ENCODE data around the gene GPR6.

GRCh38 chr6:109991201-109992101 lies 13.3 kb downstream of the GPR6 start:
- TF ChIP-seq SUZ12 (IDR thresholded peaks at IDR 0.05) (no peak), ELF4 (IDR thresholded peaks at IDR 0.05) (no peak), FOXM1 (IDR thresholded peaks at IDR 0.05; ENCODE audit: borderline replicate concordance) (no peak)
